C4-2B (cell line): ENCODE measurements around the gene CROCC.

Experiments used
- ZFX ChIP-seq: fragments of 450-650 bp; IDR thresholded peaks from 2 replicates; pipeline ENCODE4 v1.6.1; 2017
- TF ChIP-seq, protein P1 (sequence below): fragments of 450-650 bp; conservative IDR thresholded peaks from 2 replicates; pipeline ENCODE4 v1.5.1; 2017; ENCODE audit warnings: mild to moderate bottlenecking

DNA sequence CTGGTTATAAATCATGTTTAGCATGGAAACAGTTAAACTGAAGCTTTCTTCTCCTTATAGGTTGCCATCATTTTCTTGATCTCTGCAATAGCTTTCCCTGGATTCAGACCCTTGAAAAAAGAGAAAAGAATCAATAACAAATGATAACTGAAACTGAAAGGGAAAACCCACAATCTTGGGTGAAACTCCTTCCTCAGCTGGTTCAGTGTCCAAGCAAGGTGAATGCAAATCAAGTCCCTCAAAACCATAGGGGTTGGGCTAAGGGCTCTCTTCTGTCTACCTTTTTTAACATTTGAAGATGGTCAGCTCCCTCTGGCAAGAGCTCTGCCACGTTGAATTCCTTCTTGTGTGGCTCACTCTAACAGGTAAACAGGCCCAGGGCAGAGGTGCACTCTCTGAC is 97.1 kb downstream of the CROCC start:
- TF ChIP-seq, protein P1, sequence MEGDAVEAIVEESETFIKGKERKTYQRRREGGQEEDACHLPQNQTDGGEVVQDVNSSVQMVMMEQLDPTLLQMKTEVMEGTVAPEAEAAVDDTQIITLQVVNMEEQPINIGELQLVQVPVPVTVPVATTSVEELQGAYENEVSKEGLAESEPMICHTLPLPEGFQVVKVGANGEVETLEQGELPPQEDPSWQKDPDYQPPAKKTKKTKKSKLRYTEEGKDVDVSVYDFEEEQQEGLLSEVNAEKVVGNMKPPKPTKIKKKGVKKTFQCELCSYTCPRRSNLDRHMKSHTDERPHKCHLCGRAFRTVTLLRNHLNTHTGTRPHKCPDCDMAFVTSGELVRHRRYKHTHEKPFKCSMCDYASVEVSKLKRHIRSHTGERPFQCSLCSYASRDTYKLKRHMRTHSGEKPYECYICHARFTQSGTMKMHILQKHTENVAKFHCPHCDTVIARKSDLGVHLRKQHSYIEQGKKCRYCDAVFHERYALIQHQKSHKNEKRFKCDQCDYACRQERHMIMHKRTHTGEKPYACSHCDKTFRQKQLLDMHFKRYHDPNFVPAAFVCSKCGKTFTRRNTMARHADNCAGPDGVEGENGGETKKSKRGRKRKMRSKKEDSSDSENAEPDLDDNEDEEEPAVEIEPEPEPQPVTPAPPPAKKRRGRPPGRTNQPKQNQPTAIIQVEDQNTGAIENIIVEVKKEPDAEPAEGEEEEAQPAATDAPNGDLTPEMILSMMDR, result no peak
- no peak for TF ChIP-seq ZFX
